ENCODE results near the gene CLPSL2. TPM values are rescaled to one million over a fixed set of nuclear protein-coding genes. Genes with fewer than 3 reads are reported as not detected.

Gene CLPSL2
- total RNA-seq, 1 donor from 2014 or later, result not detected

- DNase-seq (ENCODE audit: low spot score), result no peak
Measured at GRCh38 chr6:35746516-35746915, 29.9 kb upstream of the CLPSL2 start.

DNA sequence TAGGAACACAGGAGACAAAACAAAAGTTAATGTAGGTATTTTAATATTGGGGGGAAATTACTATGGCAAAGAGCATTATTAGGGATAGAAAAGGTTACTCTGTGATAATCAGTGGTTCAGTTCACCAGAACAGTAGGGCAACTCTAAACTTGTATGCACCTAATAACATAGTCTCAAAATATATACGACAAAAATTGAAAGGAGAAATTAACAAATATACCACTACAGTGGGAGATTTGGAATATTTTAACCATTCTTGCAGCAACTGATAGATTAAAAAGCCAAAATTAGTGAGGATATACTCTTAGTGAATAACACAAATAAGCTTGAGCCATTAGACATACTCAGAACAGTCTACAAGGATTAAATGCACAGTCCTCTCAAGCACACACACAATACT is 28.5 kb upstream of the CLPSL2 start:
- no peak for DNase-seq (ENCODE audit: low spot score)

- no peak for DNase-seq (ENCODE audit: low spot score)
Measured at GRCh38 chr6:35750557-35750956, 25.8 kb upstream of the CLPSL2 start.

DNA sequence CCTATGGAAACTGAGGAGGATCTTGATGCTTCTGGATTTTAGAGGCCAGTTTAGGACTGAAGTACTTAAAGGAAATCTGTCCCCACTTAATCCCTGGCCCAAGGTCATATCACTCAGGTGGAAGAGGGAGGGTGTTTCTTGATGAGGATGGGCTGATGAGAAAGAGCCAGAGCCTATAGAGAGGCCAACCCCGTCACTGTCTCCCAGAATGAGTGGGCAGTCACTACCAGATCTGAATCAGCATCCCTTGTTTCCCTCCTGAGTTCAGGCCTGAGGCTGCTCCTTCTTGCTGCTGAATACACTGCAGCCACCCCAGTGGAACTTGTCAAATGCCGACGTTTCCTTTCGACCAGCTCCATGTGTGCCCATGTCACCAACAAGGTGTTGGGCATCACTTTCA is 24.8 kb upstream of the CLPSL2 start:
- DNase-seq (ENCODE audit: low spot score), result no peak

GRCh38 chr6:35752330-35752729 is 24.1 kb upstream of the CLPSL2 start:
- no peak for DNase-seq (ENCODE audit: low spot score)

GRCh38 chr6:35754452-35755277 is 21.7 kb upstream of the CLPSL2 start:
- no peak for DNase-seq (ENCODE audit: low spot score)

DNA sequence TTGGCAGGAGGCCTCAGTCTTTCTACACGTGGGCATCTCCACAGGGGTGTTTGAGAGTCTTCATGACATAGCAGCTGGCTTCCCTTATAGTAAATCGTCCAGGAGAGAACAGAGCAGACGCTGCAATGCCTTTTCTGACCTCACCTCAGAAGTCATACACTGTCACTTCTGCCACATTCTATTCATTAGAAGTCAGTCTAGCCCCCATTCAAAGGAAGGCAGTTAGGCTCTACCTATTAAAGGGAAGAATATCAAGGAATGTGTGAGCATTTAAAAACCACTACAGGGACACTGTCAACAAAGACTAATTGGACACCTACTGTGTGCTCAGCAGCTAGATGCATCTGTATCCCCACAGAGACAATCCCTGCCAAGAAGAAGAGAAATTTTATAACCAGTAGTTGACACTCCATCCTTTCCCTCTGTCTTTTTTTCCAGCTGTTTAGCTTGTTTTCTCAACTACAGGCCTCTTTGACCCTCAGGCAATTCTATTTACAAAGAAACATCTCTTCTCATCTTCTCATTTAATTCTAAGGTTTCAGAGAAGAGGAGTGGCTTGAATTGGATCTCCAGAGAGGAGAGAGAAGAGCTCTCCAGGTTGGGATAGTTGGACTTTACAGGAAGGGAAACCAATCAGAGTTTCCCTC is 21.0 kb upstream of the CLPSL2 start:
- DNase-seq (ENCODE audit: low spot score), result no peak

GRCh38 chr6:35757456-35758123 is 18.8 kb upstream of the CLPSL2 start:
- DNase-seq (ENCODE audit: low spot score), result no peak

GRCh38 chr6:35759426-35759825 is 17.0 kb upstream of the CLPSL2 start:
- no peak for DNase-seq (ENCODE audit: low spot score)

DNA sequence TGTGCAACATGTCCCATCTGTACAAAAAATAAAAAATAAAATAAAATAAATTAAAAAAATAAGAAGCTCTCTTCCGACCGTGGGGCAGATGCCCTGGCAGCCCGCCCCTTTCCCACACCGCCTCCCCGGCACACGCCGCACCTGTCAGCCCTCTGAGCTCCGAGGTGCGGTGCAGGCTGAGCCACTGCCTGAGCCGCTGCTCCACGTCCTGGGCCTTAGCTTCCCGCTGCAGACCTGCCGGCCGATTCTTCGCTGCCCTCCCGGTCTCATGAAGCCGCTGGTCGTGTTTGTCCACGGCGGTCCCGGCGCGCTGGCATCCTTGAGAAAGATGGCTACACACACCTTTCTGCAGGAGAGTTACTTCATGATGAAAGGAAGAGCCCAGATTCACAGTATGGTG is 10.7 kb upstream of the CLPSL2 start:
- no peak for DNase-seq (ENCODE audit: low spot score)

DNA sequence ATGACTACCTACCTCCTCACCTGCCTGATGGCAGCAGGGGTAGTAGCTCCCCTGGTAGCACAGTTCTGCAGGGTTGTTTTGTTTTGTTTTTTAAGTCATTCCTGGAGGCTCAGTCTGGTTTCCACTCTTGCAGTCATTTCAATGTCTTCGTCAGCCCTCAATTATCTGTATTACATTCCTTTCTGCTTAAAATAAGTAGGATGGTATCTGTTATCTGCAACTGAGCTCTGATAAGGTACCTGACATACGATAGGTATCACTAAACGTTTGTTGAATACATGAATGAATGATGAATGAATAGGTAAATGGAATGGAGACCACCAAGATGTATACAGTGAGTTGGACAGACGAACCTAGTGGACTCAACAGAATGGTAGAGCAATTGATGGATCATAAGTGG is 7.2 kb upstream of the CLPSL2 start:
- no peak for DNase-seq (ENCODE audit: low spot score)

GRCh38 chr6:35771343-35771627 is 5.1 kb upstream of the CLPSL2 start:
- no peak for DNase-seq (ENCODE audit: low spot score)

GRCh38 chr6:35774116-35774794 is 2.1 kb upstream of the CLPSL2 start:
- no peak for DNase-seq (ENCODE audit: low spot score)

- no peak for DNase-seq (ENCODE audit: low spot score)
Measured at GRCh38 chr6:35775031-35775430, 1.4 kb upstream of the CLPSL2 start.

DNA sequence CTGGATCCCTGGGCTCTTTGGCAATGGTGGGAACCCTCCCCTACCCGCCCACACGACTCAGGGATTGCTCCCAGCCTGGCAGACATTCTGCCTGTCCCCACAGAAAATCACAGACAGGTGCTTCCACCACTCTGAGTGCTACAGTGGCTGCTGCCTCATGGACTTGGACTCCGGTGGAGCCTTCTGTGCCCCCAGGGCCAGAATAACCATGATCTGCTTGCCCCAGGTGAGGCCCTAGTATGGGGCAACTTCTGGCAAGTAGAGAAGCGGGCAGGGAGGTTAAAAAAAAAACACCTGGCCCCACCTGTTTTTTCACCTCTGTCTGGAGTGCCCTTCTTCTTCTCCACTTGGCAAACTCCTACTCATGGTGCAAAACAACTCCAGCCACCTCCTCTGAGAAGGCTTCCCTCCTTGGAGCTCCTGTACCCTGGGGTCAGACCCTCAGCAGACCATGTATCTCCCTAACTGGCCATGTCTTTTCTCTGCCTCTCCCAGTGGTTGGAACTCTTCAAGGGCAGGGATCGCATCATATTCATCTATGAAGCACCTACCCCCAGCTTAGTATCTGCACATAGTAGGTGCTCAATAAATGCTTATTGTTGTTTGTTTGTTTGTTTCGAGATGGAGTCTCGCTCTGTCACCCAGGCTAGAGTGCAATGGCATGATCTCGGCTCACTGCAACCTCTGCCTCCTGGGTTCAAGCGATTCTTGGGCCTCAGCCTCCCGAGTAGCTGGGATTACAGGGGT is 1.1 kb downstream of the CLPSL2 start:
- DNase-seq (ENCODE audit: low spot score), result no peak

- DNase-seq (ENCODE audit: low spot score), result no peak
Measured at GRCh38 chr6:35778437-35778836, 2.0 kb downstream of the CLPSL2 start.

GRCh38 chr6:35780719-35781118 is 4.3 kb downstream of the CLPSL2 start, which contains the start of gene CLPSL1:
CLPSL1 (plus strand) TSS chr6:35781019; CDS start chr6:35781111, 92 bp downstream.
- DNase-seq (ENCODE audit: low spot score), result no peak

DNA sequence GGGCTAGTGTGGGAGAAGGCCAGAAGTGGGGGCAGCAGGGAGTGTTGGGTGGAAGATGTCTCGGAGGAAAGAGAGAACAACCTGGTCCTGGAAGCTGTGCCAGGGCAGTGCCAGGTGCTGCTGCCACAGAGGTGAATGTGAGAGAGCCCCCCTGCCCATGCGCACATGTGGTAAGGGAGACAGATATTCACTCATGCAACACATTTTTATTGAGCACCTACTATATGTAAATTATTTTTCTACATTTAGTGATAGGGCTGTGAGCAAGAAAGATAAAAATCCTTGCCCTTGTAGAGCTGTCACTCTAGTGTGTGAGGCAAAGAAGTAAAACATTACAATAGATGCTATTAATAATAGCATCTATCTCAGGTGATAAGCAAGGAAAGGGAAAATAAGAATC is 4.9 kb downstream of the CLPSL2 start:
- DNase-seq (ENCODE audit: low spot score), result no peak

DNA sequence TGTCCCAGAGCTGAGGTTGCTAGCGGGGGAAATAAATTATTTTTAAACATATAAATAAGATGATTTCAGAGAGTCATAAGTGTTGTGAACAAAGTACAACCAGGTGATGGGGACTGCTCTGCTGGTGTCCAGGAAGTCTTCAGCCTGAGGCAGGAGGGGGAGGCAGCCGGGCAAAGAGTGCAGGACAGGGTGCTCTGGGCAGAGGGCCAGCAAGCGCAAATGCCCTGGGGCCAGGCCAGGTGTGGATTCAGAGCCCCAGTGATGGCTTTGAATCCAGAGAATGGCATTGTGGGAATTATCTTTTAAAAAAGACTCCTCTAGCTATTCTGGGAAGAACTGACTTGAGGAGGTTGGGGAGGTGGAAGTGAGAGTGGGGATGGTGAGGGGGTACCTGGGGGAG is 6.0 kb downstream of the CLPSL2 start:
- no peak for DNase-seq (ENCODE audit: low spot score)

GRCh38 chr6:35784200-35784599 is 7.8 kb downstream of the CLPSL2 start:
- DNase-seq (ENCODE audit: low spot score), result no peak

GRCh38 chr6:35786272-35786671 is 9.9 kb downstream of the CLPSL2 start:
- no peak for DNase-seq (ENCODE audit: low spot score)

DNA sequence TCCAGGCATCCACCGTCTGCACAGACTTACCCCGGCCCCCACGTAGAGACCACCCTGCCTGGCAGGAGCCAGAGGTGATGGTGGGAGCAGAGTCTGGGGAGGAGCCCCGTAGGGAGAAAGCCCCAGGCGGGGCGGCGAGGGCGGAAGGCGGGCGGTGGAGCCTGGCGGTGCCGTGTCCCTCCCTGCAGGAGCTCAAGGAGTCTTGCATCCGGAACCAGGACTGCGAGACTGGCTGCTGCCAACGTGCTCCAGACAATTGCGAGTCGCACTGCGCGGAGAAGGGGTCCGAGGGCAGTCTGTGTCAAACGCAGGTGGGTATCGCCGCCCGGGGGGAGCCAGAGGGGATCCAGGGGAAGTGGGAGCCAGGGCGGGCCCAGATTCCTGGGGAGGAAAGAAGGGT is 10.4 kb downstream of the CLPSL2 start:
- no peak for DNase-seq (ENCODE audit: low spot score)

Measured in mucosa of gallbladder (tissue), 1 donor.